HCT116 (cell line): ENCODE results near the gene SMC4. TPM values are rescaled to one million over a fixed set of nuclear protein-coding genes. Genes with fewer than 3 reads are reported as not detected.

ENCODE experiments used
- ATAC-seq: fragments of 200-7000 bp; cut with Tn5 transposase; 2 replicates; pipeline ENCODE4 v1.9.1; 2020; ENCODE audit warnings: mild to moderate bottlenecking, moderate library complexity
- BruUV-seq: library from RNA; stranded (reverse); fragments of 400-500 nt; replicated peaks from 2 replicates; lab custom pipeline; 2021; lab: Mats Ljungman, UMichigan
- CTCF ChIA-PET: fragments of 300-600 bp; sonication (Branson Sonifier 250); formaldehyde crosslinking; loops from one replicate; lab custom pipeline; 2021; ENCODE audit warnings: antibody characterized with exemption; lab: Charles Lee
- POLR2A ChIA-PET: fragments of 300-600, 350-600 bp; sonication (Branson Sonifier 250); formaldehyde crosslinking; loops from one replicate; lab custom pipeline; 2021; ENCODE audit warnings: antibody characterized with exemption; lab: Charles Lee
- RAD21 ChIA-PET, 2 experiments: fragments of 300-600 bp; sonication (Branson Sonifier 250); formaldehyde crosslinking; loops; one replicate each; lab custom pipeline; 2023; ENCODE audit warnings: low total read pairs in 2 of 2; ENCODE audit not compliant: uncharacterized antibody in 2 of 2, unreplicated experiment in 2 of 2, low non-redundant PET in 1 of 2; lab: Charles Lee
- DNase-seq: peaks from one replicate; pipeline ENCODE4 v3.0.0-alpha.2; 2010; ENCODE audit warnings: low read depth, low spot score
- H2AFZ ChIP-seq: fragments of 200-600 bp; shearing (Covaris generic), sonication (generic); 2 replicates; pipeline ENCODE4 v1.6.1; 2017; ENCODE audit warnings: low read depth, mixed run types, mixed read lengths, antibody characterized with exemption, low read length; ENCODE audit not compliant: poor library complexity, severe bottlenecking
- H3K27ac ChIP-seq: 2 replicates; pipeline ENCODE4 v1.5.1; 2012; ENCODE audit warnings: low read depth, low read length
- H3K27me3 ChIP-seq: fragments of 200-600 bp; sonication (generic); 2 replicates; pipeline ENCODE4 v1.6.1; 2016; ENCODE audit warnings: mixed run types, low read length, mixed read lengths; ENCODE audit not compliant: insufficient read depth
- H3K36me3 ChIP-seq, 2 experiments: fragments of 200-500 bp in 1 of 2; fragments of 200-600 bp in 1 of 2; sonication (Bioruptor generic) in 1 of 2; sonication (generic) in 1 of 2; 2 replicates each; pipeline versions ENCODE4 v1.5.1 to v1.6.1; 2014 to 2016; ENCODE audit warnings: low read length in 2 of 2, inconsistent platforms in 1 of 2, mixed read lengths in 1 of 2, mixed run types in 1 of 2; ENCODE audit not compliant: insufficient read depth in 2 of 2, control insufficient read depth in 1 of 2
- H3K4me1 ChIP-seq, 2 experiments: fragments of 200-600 bp in 1 of 2; sonication (generic) in 1 of 2; 2 replicates each; pipeline versions ENCODE4 v1.5.1 to v1.6.1; 2012 to 2017; ENCODE audit warnings: low read length in 2 of 2, inconsistent platforms in 1 of 2, mild to moderate bottlenecking in 1 of 2, mixed read lengths in 1 of 2, mixed run types in 1 of 2, moderate library complexity in 1 of 2; ENCODE audit not compliant: insufficient read depth in 2 of 2, control insufficient read depth in 1 of 2
- H3K4me2 ChIP-seq: fragments of 200-600 bp; sonication (generic); 2 replicates; pipeline ENCODE4 v1.6.1; 2017; ENCODE audit warnings: mixed run types, low read length, mixed read lengths
- H3K4me3 ChIP-seq, 2 experiments: fragments of 200-600 bp in 1 of 2; sonication (generic) in 1 of 2; replicated peaks in 1 of 2; 2 replicates each; pipeline ENCODE4 v1.5.1; 2011 to 2016; ENCODE audit warnings: low read length in 2 of 2, control low read depth in 1 of 2, low read depth in 1 of 2, mild to moderate bottlenecking in 1 of 2, mixed read lengths in 1 of 2, mixed run types in 1 of 2
- H3K79me2 ChIP-seq: fragments of 200-600 bp; sonication (generic); 2 replicates; pipeline ENCODE4 v1.6.1; 2017; ENCODE audit warnings: mild to moderate bottlenecking, mixed run types, low read length, moderate library complexity, mixed read lengths; ENCODE audit not compliant: insufficient read depth
- H3K9ac ChIP-seq: fragments of 200-600 bp; sonication (generic); 2 replicates; pipeline ENCODE4 v1.6.1; 2016; ENCODE audit warnings: low read length, mixed read lengths
- H3K9me2 ChIP-seq: fragments of 200-600 bp; sonication (generic), shearing (Covaris generic); 2 replicates; pipeline ENCODE4 v1.6.1; 2017; ENCODE audit warnings: mixed run types, mild to moderate bottlenecking, moderate library complexity; ENCODE audit not compliant: insufficient read depth
- H3K9me3 ChIP-seq, 2 experiments: fragments of 200-500 bp in 1 of 2; fragments of 200-600 bp in 1 of 2; sonication (Bioruptor generic) in 1 of 2; sonication (generic) in 1 of 2; 2 replicates each; pipeline ENCODE4 v1.6.1; 2014 to 2017; ENCODE audit warnings: low read length in 2 of 2, mixed read lengths in 2 of 2, inconsistent platforms in 1 of 2, low read depth in 1 of 2, mild to moderate bottlenecking in 1 of 2, mixed run types in 1 of 2, moderate library complexity in 1 of 2; ENCODE audit not compliant: control insufficient read depth in 1 of 2, insufficient read depth in 1 of 2
- H4K20me1 ChIP-seq: fragments of 200-600 bp; sonication (generic), shearing (Covaris generic); 2 replicates; pipeline ENCODE4 v1.6.1; 2017; ENCODE audit warnings: mixed run types, mild to moderate bottlenecking, moderate library complexity; ENCODE audit not compliant: insufficient read depth
- CBX3 ChIP-seq: IDR thresholded peaks from 2 replicates; pipeline ENCODE4 v1.6.1; 2012; ENCODE audit warnings: low read depth
- CEBPB ChIP-seq: IDR thresholded peaks from 2 replicates; pipeline ENCODE4 v1.6.1; 2012; ENCODE audit warnings: low read depth
- EZH2phosphoT487 ChIP-seq: fragments of 200-600 bp; IDR thresholded peaks from 2 replicates; pipeline ENCODE4 v1.6.1; 2018; ENCODE audit warnings: antibody characterized with exemption, borderline replicate concordance
- FOSL1 ChIP-seq: IDR thresholded peaks from 2 replicates; pipeline ENCODE4 v1.6.1; 2012; ENCODE audit warnings: low read depth
- JUND ChIP-seq: IDR thresholded peaks from 2 replicates; pipeline ENCODE4 v1.6.1; 2012
- POLR2AphosphoS5 ChIP-seq: IDR thresholded peaks from 2 replicates; pipeline ENCODE4 v1.6.1; 2011; ENCODE audit warnings: mild to moderate bottlenecking, low read depth, low read length, moderate library complexity
- RAD21 ChIP-seq: IDR thresholded peaks from 2 replicates; pipeline ENCODE4 v1.6.1; 2012; ENCODE audit warnings: low read depth, mild to moderate bottlenecking
- SRF ChIP-seq: IDR thresholded peaks from 2 replicates; pipeline ENCODE4 v1.6.1; 2012; ENCODE audit warnings: low read depth
- YY1 ChIP-seq: IDR thresholded peaks from 2 replicates; pipeline ENCODE4 v1.6.1; 2011; ENCODE audit warnings: low read length, low read depth, moderate library complexity, mild to moderate bottlenecking; ENCODE audit not compliant: insufficient replicate concordance; ENCODE audit errors: extremely low read depth
- ZFX ChIP-seq: fragments of 450-650 bp; IDR thresholded peaks from 2 replicates; pipeline ENCODE4 v1.6.1; 2017
- ZNF274 ChIP-seq: fragments of 200-500 bp; sonication (Bioruptor generic); IDR thresholded peaks from 2 replicates; pipeline ENCODE4 v1.6.1; 2014; ENCODE audit warnings: mild to moderate bottlenecking, low read depth, low read length, inconsistent platforms
- intact Hi-C: fragments of 100-400 bp; cut with micrococcal nuclease; formaldehyde crosslinking; loops from 2 replicates; pipeline ENCODE4 v1.10.0; 2022
- total RNA-seq: library from RNA; stranded (reverse); gene quantifications from one replicate; pipeline ENCODE4 v1.2.1, GENCODE V29; 2021; ENCODE audit not compliant: unreplicated experiment
- TF ChIP-seq, protein P1 (sequence below): IDR thresholded peaks from 2 replicates; pipeline ENCODE4 v1.6.1; 2011; ENCODE audit warnings: mild to moderate bottlenecking, low read length, moderate library complexity; ENCODE audit not compliant: insufficient replicate concordance; ENCODE audit errors: extremely low read depth
- TF ChIP-seq, protein P2 (sequence below), 3 experiments: fragments of 200-600 bp in 1 of 3; sonication (generic) in 1 of 3; IDR thresholded peaks in 2 of 3; conservative IDR thresholded peaks in 1 of 3; 2 replicates each; pipeline ENCODE4 v1.5.1; 2012 to 2017; ENCODE audit warnings: low read depth in 2 of 3, low read length in 2 of 3, antibody characterized with exemption in 1 of 3, borderline replicate concordance in 1 of 3, control low read depth in 1 of 3, mild to moderate bottlenecking in 1 of 3, mixed read lengths in 1 of 3, mixed run types in 1 of 3, moderate library complexity in 1 of 3; ENCODE audit not compliant: insufficient read depth in 1 of 3
- TF ChIP-seq, protein P3 (sequence below): IDR thresholded peaks from 2 replicates; pipeline ENCODE4 v1.6.1; 2012

The SMC4 gene
- total RNA-seq, 1 experiment from 2014 or later = 123 TPM

GRCh38 chr3:160365869-160366522 lies 33.5 kb upstream of the SMC4 start:
- H3K27ac ChIP-seq = no peak overlapping the region
- H3K4me2 ChIP-seq = no peak overlapping the region
- H3K4me1 ChIP-seq = no peaks in the 10 kb centered on the region
- ATAC-seq = no peak
- no peak for DNase-seq
- no peak overlapping the region for H3K4me3 ChIP-seq
- ChIA-PET RAD21 (no interaction called here), POLR2A (no interaction called here), CTCF (no interaction called here)
- H3K9ac ChIP-seq = no peak overlapping the region
- no peaks in the 10 kb centered on the region for H3K36me3 ChIP-seq
- no peaks in the 10 kb centered on the region for H3K27me3 ChIP-seq
- no peak overlapping the region for H2AFZ ChIP-seq
- H3K9me2 ChIP-seq = no peaks in the 10 kb centered on the region
- no peaks in the 10 kb centered on the region for H4K20me1 ChIP-seq
- TF ChIP-seq JUND (no peak), CBX3 (no peak), ZNF274 (no peak), SRF (no peak), EZH2phosphoT487 (no peak), CEBPB (no peak), YY1 (no peak), RAD21 (no peak), ZFX (no peak), FOSL1 (no peak), POLR2AphosphoS5 (no peak)
- TF ChIP-seq, protein P1, sequence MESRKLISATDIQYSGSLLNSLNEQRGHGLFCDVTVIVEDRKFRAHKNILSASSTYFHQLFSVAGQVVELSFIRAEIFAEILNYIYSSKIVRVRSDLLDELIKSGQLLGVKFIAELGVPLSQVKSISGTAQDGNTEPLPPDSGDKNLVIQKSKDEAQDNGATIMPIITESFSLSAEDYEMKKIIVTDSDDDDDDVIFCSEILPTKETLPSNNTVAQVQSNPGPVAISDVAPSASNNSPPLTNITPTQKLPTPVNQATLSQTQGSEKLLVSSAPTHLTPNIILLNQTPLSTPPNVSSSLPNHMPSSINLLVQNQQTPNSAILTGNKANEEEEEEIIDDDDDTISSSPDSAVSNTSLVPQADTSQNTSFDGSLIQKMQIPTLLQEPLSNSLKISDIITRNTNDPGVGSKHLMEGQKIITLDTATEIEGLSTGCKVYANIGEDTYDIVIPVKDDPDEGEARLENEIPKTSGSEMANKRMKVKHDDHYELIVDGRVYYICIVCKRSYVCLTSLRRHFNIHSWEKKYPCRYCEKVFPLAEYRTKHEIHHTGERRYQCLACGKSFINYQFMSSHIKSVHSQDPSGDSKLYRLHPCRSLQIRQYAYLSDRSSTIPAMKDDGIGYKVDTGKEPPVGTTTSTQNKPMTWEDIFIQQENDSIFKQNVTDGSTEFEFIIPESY = no peak
- TF ChIP-seq, protein P2, sequence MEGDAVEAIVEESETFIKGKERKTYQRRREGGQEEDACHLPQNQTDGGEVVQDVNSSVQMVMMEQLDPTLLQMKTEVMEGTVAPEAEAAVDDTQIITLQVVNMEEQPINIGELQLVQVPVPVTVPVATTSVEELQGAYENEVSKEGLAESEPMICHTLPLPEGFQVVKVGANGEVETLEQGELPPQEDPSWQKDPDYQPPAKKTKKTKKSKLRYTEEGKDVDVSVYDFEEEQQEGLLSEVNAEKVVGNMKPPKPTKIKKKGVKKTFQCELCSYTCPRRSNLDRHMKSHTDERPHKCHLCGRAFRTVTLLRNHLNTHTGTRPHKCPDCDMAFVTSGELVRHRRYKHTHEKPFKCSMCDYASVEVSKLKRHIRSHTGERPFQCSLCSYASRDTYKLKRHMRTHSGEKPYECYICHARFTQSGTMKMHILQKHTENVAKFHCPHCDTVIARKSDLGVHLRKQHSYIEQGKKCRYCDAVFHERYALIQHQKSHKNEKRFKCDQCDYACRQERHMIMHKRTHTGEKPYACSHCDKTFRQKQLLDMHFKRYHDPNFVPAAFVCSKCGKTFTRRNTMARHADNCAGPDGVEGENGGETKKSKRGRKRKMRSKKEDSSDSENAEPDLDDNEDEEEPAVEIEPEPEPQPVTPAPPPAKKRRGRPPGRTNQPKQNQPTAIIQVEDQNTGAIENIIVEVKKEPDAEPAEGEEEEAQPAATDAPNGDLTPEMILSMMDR (IDR thresholded peaks at IDR 0.05 in 2 of 3, conservative IDR thresholded peaks at IDR 0.05 in 1 of 3; ENCODE audit: borderline replicate concordance in 1 of 3, insufficient read depth in 1 of 3, low read depth in 2 of 3, low read length in 2 of 3) = no peak
- TF ChIP-seq, protein P3, sequence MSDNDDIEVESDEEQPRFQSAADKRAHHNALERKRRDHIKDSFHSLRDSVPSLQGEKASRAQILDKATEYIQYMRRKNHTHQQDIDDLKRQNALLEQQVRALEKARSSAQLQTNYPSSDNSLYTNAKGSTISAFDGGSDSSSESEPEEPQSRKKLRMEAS = no peak
- no peaks in the 10 kb centered on the region for H3K9me3 ChIP-seq
- no peaks in the 10 kb centered on the region; the same call in 1 of the 2 replicates for H3K79me2 ChIP-seq
- intact Hi-C loops = no loop called here
- no TSS peak for BruUV-seq
